Activated CD4-positive, alpha-beta T cell treated with anti-CD3 and anti-CD28 coated beads, Interleukin-2, amount 50 U/mL, for 16 hours (primary cell): ENCODE data around the gene TAF7.
"Not testable (repeated sequence)": the region's sequence is repeated elsewhere in the genome, so short reads cannot be mapped to it uniquely, and the experiment has no call there.

Experiments
- DNase-seq: peaks from one replicate; pipeline ENCODE4 v3.0.0-alpha.2; 2020

The TAF7 gene, protein sequence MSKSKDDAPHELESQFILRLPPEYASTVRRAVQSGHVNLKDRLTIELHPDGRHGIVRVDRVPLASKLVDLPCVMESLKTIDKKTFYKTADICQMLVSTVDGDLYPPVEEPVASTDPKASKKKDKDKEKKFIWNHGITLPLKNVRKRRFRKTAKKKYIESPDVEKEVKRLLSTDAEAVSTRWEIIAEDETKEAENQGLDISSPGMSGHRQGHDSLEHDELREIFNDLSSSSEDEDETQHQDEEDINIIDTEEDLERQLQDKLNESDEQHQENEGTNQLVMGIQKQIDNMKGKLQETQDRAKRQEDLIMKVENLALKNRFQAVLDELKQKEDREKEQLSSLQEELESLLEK

DNA sequence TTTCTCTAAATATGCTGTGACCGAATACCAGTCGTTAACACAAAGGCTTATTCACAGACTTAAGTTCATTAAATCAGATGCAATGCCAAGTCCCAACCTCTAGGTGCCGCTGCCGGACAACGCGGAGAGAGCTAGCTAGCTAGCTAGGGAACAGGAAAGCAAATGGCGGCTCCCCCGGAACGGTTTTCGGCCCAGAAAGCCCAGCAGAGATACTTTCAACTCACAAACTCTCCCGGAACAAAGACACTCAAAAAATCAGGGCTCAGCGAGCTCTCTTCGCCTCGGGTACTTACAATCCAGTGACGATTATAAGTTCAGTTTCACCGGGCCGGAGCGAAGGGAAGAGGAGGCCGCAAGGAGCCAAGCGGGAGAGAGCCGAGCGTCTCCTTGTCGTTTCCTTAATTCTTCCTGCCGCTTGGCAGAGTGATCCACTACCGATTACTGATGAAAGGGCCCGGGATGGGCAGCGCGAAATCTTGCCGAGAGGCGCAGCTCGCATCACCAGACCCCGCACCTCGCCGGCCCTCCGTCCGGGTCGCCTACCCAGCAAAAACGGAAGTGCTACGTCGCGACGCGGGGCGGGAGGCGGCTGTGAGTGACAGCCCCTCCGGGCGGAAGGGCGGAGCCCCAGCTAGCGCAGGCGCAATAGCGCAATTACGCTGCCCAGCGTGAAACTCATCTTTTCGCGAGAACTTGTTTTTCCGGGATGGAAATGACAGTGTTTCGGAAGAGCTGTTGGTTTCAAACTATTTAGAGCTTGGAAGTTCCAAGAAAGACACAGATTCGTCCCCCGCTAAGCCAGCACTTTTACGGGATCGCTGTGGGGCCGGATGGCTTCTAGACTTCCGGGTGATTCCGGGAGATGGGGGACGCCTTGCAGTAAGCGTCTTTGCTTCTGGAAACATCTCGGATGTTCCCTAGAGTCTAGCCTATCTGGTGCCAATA, at the start of gene TAF7:
TAF7 (minus strand) TSS at position 560 of the 945 bp plus-strand sequence. CDS start 740 bp downstream, outside the sequence.
- peak; percentile 93 for DNase-seq

DNA sequence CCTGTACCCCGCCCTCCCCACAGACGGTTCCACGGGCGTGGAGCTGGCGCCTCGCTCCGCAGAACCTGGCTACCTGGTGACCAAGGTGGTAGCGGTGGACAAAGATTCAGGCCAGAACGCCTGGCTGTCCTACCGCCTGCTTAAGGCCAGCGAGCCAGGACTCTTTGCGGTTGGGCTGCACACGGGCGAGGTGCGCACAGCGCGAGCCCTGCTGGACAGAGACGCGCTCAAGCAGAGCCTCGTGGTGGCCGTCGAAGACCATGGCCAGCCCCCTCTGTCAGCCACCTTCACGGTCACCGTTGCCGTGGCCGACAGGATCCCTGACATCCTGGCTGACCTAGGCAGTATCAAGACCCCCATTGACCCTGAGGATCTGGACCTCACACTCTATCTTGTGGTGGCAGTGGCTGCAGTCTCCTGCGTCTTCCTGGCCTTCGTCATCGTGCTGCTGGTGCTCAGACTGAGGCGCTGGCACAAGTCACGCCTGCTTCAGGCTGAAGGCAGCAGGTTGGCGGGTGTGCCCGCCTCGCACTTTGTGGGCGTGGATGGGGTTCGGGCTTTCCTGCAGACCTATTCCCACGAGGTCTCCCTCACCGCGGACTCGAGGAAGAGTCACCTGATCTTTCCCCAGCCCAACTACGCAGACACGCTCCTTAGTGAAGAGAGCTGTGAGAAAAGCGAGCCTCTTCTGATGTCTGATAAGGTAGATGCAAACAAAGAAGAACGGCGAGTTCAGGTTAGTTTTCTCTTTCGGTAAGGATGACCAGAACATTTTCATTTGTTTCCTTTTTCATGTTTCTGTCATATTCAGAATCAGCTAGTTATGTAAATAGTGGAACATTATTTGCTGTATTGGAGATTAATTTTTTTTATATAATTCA, 45.7 kb upstream of the TAF7 start:
- DNase-seq, result no peak

DNA sequence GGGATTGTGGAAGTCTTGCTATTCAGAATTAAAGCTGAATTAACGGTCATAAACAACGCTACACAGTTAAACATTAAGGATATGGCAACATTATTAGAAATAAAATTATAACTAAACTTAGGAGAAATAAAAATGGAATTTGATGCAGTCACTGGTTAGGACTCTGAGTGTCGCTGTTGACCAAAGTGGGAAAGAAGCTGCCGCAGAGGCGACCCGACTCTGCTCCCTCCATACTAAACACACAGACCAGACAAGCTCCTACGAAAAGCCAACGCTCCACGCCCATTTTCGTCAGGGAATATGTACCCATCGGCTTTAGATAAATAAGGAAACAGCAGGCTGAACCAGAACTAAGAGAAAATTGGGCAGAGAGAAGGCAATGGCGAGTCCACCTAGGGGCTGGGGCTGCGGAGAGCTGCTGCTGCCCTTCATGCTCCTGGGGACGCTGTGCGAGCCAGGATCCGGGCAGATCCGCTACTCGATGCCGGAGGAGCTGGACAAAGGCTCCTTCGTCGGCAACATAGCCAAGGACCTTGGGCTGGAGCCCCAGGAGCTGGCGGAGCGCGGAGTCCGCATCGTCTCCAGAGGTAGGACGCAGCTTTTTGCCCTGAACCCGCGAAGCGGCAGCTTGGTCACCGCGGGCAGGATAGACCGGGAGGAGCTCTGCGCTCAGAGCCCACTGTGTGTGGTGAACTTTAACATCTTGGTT, 43.5 kb upstream of the TAF7 start, which contains the start of gene PCDHGA5:
PCDHGA5 (plus strand) TSS at position 211 of the 709 bp plus-strand sequence; CDS start at position 380, 169 bp downstream.
- DNase-seq, result no peak

DNA sequence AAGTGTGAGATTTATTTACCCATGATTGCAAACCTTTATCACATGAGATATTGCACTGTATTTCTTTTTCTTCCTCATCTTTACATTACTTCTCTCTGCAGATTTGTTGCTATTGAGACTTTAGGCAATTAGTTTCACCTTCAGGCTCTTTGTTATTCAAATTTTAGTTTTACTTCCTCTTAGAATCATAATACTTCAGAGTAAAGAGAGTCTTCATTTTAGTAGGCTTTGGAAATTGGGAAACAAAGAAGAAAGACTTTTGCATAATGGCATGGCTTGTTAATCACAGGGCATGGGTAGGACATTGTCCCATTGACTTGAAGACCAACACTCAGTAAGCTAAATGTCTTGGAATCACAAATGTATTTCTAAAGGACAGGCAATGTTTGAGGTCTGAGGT, 42.1 kb upstream of the TAF7 start:
- DNase-seq, result no peak

DNA sequence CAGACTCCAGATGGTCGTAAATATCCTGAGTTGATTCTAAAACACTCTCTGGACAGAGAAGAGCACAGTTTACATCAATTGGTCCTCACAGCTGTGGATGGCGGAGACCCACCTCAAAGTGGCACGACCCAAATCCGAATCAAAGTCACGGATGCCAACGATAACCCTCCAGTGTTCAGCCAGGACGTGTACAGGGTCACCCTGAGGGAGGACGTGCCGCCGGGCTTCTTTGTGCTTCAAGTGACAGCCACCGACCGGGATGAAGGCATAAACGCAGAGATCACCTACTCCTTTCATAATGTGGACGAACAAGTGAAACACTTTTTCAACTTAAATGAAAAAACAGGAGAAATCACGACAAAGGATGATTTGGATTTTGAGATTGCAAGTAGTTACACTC, 40.1 kb upstream of the TAF7 start:
- no peak for DNase-seq

DNA sequence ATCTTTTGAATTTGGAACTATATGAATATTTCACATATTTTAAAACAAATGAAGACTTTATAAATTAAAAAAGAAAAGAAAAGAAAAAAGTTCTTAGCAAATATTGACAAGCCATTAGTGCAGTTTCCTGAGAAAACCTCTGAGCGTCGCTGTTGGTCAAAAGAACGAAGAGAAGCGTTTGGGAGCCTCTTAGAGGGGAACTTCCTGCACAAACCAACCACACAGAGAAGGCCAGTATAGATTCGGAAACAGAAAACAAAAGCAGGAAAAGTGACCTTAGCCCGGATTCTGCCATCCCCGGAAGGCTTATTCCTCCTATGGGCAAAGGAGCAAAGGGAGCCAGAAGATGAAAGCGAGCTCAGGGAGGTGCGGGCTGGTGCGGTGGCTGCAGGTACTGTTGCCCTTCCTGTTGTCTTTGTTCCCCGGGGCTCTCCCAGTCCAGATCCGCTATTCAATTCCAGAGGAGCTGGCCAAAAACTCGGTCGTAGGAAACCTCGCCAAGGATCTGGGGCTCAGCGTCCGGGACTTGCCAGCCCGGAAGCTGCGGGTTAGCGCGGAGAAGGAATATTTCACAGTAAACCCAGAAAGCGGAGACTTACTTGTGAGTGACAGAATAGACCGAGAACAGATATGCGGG, 39.3 kb upstream of the TAF7 start, which contains the start of gene PCDHGB2:
PCDHGB2 (plus strand) TSS at position 205 of the 637 bp plus-strand sequence; CDS start at position 347, 142 bp downstream.
- DNase-seq, result no peak

DNA sequence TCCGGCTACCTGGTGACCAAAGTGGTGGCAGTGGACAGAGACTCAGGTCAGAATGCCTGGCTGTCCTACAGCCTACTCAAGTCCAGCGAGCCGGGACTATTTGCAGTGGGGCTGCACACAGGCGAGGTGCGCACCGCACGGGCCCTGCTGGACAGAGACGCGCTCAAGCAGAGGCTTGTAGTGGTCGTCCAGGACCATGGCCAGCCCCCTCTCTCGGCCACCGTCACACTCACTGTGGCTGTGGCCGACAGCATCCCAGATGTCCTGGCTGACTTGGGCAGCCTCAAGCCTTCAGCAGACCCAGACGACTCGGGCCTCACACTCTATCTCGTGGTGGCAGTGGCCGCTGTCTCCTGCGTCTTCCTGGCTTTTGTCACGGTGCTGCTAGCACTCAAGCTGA, 36.4 kb upstream of the TAF7 start:
- no peak for DNase-seq

DNA sequence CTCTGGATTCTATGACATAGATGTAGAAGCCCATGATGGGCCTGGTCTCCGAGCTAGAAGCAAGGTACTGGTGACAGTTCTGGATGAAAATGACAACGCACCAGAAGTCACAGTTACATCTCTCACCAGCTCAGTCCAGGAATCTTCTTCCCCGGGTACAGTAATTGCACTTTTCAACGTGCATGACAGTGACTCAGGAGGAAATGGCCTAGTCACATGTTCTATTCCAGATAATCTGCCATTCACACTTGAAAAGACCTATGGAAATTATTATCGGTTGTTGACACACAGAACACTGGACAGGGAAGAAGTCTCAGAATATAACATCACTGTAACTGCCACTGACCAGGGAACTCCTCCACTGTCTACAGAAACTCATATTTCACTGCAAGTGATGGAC, 35.5 kb upstream of the TAF7 start:
- DNase-seq, result no peak

DNA sequence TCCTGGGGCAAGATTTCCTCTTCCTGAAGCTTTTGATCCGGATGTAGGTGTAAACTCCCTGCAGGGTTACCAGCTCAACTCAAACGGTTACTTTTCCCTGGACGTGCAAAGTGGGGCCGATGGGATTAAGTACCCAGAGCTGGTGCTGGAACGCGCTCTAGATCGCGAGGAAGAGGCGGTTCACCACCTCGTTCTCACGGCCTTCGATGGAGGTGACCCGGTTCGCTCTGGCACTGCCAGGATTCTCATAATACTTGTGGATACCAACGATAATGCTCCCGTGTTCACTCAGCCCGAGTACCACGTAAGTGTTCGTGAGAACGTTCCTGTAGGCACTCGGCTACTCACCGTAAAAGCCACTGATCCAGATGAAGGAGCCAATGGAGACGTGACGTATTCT, 35.1 kb upstream of the TAF7 start:
- DNase-seq, result no peak

DNA sequence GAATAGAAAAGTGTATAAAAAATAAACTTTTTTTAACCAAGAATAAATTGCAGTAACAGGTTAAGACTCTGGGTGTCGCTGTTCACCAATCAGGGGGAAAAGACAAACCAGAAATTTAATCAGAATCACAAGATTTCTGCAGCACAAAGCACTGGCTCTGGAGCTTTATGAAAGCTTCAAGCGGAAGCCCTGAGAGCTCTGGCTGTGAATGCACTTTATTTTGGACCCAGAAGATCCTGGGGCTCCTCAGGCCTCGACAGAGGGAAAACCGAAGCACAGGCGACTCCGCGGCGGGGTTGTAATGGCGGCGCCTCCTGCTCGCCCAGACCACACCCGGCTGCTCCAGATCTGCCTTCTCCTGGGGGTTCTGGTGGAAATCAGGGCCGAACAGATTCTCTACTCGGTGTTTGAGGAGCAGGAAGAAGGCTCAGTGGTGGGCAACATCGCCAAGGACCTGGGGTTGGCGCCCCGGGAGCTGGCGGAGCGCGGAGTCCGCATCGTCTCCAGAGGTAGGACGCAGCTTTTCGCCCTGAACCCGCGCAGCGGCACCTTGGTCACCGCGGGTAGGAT, 34.4 kb upstream of the TAF7 start, which contains the start of gene PCDHGA4:
PCDHGA4 (plus strand) TSS at position 122 of the 570 bp plus-strand sequence; CDS start at position 209, 87 bp downstream.
- no peak for DNase-seq

DNA sequence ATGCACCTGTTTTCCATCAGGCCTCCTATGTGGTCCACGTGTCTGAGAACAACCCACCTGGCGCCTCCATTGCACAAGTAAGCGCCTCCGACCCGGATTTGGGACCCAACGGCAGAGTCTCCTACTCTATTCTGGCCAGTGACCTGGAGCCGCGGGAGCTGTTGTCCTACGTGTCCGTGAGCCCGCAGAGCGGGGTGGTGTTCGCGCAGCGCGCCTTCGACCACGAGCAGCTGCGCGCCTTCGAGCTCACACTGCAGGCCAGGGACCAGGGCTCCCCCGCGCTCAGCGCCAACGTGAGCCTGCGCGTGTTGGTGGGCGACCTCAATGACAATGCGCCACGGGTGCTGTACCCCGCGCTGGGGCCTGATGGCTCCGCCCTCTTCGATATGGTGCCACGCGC, 31.0 kb upstream of the TAF7 start:
- no peak for DNase-seq

DNA sequence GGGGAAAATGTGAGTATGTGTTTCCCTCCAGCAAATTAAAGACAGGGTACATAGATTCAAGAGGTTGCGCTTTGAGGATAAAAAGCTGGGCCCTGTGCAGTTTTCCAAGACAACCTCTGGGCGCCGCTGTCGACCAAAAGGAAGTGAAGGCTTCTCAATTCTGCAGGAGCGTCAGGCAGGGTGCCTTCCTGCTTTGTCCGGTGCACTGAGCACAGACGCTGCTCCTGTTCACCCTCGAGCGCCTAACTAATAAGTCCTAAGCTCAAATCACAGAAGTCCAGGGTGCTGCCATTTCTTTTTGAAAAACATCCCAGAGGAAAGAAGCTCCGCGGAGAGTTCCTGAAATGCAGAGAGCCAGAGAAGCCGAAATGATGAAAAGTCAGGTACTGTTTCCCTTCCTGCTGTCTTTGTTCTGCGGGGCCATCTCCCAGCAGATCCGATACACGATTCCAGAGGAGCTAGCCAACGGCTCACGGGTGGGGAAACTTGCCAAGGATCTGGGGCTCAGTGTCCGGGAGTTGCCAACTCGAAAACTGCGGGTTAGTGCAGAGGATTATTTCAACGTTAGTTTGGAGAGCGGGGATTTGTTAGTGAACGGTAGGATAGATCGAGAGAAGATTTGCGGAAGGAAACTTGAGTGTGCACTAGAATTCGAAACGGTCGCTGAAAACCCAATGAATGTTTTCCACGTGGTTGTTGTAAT, 29.5 kb upstream of the TAF7 start, which contains the start of gene PCDHGB1:
PCDHGB1 (plus strand) TSS at position 183 of the 703 bp plus-strand sequence; CDS start at position 345, 162 bp downstream.
- peak; percentile 21 for DNase-seq

DNA sequence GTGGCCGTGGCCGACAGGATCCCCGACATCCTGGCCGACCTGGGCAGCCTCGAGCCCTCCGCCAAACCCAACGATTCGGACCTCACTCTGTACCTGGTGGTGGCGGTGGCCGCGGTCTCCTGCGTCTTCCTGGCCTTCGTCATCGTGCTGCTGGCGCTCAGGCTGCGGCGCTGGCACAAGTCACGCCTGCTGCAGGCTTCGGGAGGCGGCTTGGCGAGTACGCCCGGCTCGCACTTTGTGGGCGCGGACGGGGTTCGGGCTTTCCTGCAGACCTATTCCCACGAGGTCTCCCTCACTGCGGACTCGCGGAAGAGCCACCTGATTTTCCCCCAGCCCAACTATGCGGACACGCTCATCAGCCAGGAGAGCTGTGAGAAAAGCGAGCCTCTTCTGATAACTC, 25.4 kb upstream of the TAF7 start:
- not testable (repeated sequence) for DNase-seq

DNA sequence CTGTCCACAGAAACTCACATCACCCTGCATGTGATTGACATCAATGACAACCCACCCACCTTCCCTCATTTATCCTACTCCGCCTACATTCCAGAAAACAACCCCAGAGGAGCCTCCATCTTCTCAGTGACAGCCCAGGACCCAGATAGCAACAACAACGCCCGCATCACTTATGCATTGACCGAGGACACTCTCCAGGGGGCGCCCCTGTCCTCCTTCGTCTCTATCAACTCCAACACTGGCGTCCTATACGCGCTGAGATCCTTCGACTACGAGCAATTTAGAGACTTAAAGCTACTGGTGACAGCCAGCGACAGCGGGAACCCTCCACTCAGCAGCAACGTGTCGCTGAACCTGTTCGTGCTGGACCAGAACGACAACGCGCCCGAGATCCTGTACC, 24.7 kb upstream of the TAF7 start:
- no peak for DNase-seq

DNA sequence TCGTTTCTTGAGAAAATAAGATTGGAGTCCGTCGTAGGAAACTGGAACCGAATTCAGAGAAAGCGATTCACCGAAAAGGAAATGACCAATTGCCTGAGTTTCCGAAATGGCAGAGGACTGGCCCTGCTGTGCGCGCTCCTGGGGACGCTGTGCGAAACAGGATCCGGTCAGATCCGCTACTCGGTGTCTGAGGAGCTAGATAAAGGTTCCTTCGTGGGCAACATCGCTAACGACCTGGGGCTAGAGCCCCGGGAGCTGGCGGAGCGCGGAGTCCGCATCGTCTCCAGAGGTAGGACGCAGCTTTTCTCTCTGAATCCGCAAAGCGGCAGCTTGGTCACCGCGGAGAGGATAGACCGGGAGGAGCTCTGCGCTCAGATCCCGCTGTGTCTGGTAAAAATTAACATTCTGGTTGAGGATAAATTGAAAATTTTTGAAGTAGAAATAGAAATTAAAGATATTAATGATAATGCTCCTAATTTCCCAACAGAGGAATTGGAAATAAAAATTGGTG, 23.4 kb upstream of the TAF7 start:
- no peak for DNase-seq

DNA sequence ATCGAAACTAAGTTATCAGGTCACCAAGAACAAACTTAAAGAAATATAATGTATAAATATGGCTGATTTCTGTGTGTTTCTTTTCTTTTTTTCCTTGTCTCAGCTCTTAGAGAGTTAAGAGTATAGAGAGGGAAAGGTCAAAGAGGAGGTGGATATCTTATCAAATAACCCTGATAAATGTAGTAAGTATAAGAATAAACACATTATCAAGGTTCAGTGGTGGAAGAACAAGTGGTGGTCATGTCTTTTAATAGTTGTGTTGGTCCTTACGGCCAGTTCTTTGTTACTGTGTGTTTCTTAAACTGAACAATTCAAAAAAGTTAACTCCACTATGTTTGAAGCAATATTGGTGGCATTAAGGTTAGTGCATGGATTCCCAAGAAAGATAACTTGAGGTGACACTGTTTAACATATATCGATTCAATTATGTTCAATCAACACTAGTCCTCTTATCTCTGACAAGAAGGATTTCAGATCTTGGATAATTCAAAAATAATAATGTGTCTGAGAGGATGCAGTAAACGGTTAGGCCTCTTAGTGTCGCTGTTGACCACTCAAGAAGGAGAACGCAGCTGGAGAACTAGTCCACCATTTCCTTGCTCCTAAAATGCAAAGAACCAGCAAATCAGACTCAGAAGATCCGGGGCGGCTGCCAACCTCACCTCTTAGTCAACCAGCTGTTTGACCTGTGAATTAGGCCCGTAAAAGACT, 22.8 kb upstream of the TAF7 start, which contains the start of gene PCDHGA3:
PCDHGA3 (plus strand) TSS at position 588 of the 711 bp plus-strand sequence. CDS start 205 bp downstream, outside the sequence.
- DNase-seq, result no peak

DNA sequence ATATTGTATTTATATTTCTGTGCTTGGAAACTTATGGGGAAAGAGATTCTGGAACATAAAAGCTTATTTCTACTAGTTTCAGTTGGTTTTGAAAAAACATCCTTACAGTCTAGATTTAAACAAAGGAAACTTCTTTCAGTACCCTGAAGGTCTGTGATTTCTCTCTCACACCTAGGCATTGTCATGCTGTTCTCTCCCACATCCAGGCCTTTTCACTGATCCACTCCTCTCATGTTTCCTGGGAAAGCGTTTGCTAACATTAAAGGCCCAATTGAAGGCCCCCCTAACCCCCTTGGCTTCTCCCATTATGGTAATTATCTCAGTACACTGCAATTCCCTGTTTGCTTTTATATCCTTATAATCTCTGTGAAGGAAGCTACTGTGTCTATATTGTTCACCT, 22.2 kb upstream of the TAF7 start:
- DNase-seq, result no peak

DNA sequence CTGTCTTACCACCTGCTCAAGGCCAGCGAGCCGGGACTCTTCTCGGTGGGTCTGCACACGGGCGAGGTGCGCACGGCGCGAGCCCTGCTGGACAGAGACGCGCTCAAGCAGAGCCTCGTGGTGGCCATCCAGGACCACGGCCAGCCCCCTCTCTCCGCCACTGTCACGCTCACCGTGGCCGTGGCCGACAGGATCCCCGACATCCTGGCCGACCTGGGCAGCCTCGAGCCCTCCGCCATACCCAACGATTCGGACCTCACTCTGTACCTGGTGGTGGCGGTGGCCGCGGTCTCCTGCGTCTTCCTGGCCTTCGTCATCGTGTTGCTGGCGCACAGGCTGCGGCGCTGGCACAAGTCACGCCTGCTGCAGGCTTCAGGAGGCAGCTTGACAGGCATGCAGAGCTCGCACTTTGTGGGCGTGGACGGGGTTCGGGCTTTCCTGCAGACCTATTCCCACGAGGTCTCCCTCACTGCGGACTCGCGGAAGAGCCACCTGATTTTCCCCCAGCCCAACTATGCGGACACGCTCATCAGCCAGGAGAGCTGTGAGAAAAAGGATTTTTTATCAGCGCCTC, 20.3 kb upstream of the TAF7 start:
- not testable (repeated sequence) for DNase-seq
